ENCODE data around the gene TIAM1. TPM values are rescaled to one million over a fixed set of nuclear protein-coding genes. Genes with fewer than 3 reads are reported as not detected.

Gene TIAM1
- total RNA-seq, 1 donor from 2014 or later, result 119 TPM

GRCh38 chr21:31072533-31072932 lies 271.5 kb downstream of the TIAM1 start:
- H3K4me3 Mint-ChIP-seq, result no peak overlapping the region
- no peaks in the 10 kb centered on the region for H3K36me3 Mint-ChIP-seq (ENCODE audit: low read depth)
- no peaks in the 10 kb centered on the region for H3K9me3 Mint-ChIP-seq
- no peak for DNase-seq (ENCODE audit: low spot score)
- no peaks in the 10 kb centered on the region for H3K4me1 Mint-ChIP-seq (ENCODE audit: low read depth)
- peaks cover 22% of the 10 kb centered on the region for H3K27me3 Mint-ChIP-seq (ENCODE audit: insufficient read depth)
- no peak overlapping the region for H3K27ac Mint-ChIP-seq
- intact Hi-C loops (cut with micrococcal nuclease), result no loop called here
